GM21737 (cell line): ENCODE results near the gene PKHD1.
A peak's percentile ranks its signal among the peaks of the same experiment; 100 is the strongest.
"Not testable (repeated sequence)": the region's sequence is repeated elsewhere in the genome, so short reads cannot be mapped to it uniquely, and the experiment has no call there.

ENCODE experiments used
- ATAC-seq: cut with Tn5 transposase; IDR thresholded peaks from one replicate; pipeline ENCODE4 v1.9.1; 2021; ENCODE audit warnings: mild to moderate bottlenecking, moderate library complexity; ENCODE audit not compliant: unreplicated experiment

PKHD1 gene

GRCh38 chr6:52000064-52000463 is 87.3 kb downstream of the PKHD1 start:
- ATAC-seq, result no peak

- peak; percentile 84 for ATAC-seq
Observed at GRCh38 chr6:51996296-51996947, 91.0 kb downstream of the PKHD1 start.

- no peak for ATAC-seq
Observed at GRCh38 chr6:51995214-51995755, 92.1 kb downstream of the PKHD1 start.

GRCh38 chr6:51992876-51993275 is 94.5 kb downstream of the PKHD1 start:
- ATAC-seq, result no peak

GRCh38 chr6:51989789-51990188 is 97.6 kb downstream of the PKHD1 start:
- no peak for ATAC-seq

GRCh38 chr6:51986864-51987263 is 100.5 kb downstream of the PKHD1 start:
- ATAC-seq, result no peak

GRCh38 chr6:51983564-51983963 is 103.8 kb downstream of the PKHD1 start:
- no peak for ATAC-seq

GRCh38 chr6:51982695-51983094 is 104.7 kb downstream of the PKHD1 start:
- not testable (repeated sequence) for ATAC-seq

- ATAC-seq, result no peak
Observed at GRCh38 chr6:51976374-51976773, 111.0 kb downstream of the PKHD1 start.

- ATAC-seq, result no peak
Observed at GRCh38 chr6:51972659-51973058, 114.8 kb downstream of the PKHD1 start.

- ATAC-seq, result no peak
Observed at GRCh38 chr6:51968265-51968664, 119.1 kb downstream of the PKHD1 start.

- ATAC-seq, result no peak
Observed at GRCh38 chr6:51965222-51965801, 122.1 kb downstream of the PKHD1 start.

- ATAC-seq, result no peak
Observed at GRCh38 chr6:51963980-51964379, 123.4 kb downstream of the PKHD1 start.

- no peak for ATAC-seq
Observed at GRCh38 chr6:51962354-51962753, 125.1 kb downstream of the PKHD1 start.

GRCh38 chr6:51960419-51960818 is 127.0 kb downstream of the PKHD1 start:
- no peak for ATAC-seq

- peak; percentile 57 for ATAC-seq
Observed at GRCh38 chr6:51959744-51960383, 127.5 kb downstream of the PKHD1 start.

GRCh38 chr6:51954681-51955080 is 132.7 kb downstream of the PKHD1 start:
- ATAC-seq, result no peak

GRCh38 chr6:51953246-51953645 is 134.2 kb downstream of the PKHD1 start:
- ATAC-seq, result no peak

- ATAC-seq, result no peak
Observed at GRCh38 chr6:51951924-51952323, 135.5 kb downstream of the PKHD1 start.

- ATAC-seq, result no peak
Observed at GRCh38 chr6:51949526-51949925, 137.9 kb downstream of the PKHD1 start.

GRCh38 chr6:51939695-51940094 is 147.7 kb downstream of the PKHD1 start:
- ATAC-seq, result not testable (repeated sequence)
